H1 (cell line): ENCODE measurements around the gene CACNA2D3. TPM values are rescaled to one million over a fixed set of nuclear protein-coding genes. Genes with fewer than 3 reads are reported as not detected.

ENCODE experiments used
- CTCF ChIA-PET: fragments of 300-600 bp; sonication (Branson Sonifier 250); formaldehyde crosslinking; loops from one replicate; lab custom pipeline; 2021; ENCODE audit not compliant: partially characterized antibody; lab: Charles Lee
- POLR2A ChIA-PET: fragments of 300-600 bp; sonication (Branson Sonifier 250); formaldehyde crosslinking; loops from one replicate; lab custom pipeline; 2021; ENCODE audit warnings: inconsistent platforms; ENCODE audit not compliant: partially characterized antibody; lab: Charles Lee
- DNase-seq, 2 experiments: peaks; one replicate each; pipeline versions ENCODE4 v3.0.0 to v3.0.0-alpha.2; 2010 to 2022; ENCODE audit warnings: low spot score in 2 of 2, low read depth in 1 of 2, mixed read lengths in 1 of 2
- FAIRE-seq: peaks from 2 replicates; lab custom pipeline; 2011; peaks lifted over from hg19 to GRCh38; lab: Jason Lieb, UNC
- H2AFZ ChIP-seq: 2 replicates; pipeline ENCODE4 v1.8.1; 2012; ENCODE audit warnings: low read length, inconsistent platforms
- H2AK5ac ChIP-seq: 2 replicates; pipeline ENCODE4 v1.6.1; 2013; ENCODE audit warnings: low read depth, low read length
- H2BK120ac ChIP-seq: replicated peaks from 2 replicates; pipeline ENCODE3; 2013; ENCODE audit warnings: low read depth, low read length, inconsistent platforms
- H2BK12ac ChIP-seq: 2 replicates; pipeline ENCODE4 v1.6.1; 2013; ENCODE audit warnings: low read depth, low read length
- H2BK15ac ChIP-seq: 2 replicates; pipeline ENCODE4 v1.6.1; 2013; ENCODE audit warnings: low read length
- H2BK20ac ChIP-seq: 2 replicates; pipeline ENCODE4 v1.6.1; 2013; ENCODE audit warnings: low read length
- H2BK5ac ChIP-seq: 2 replicates; pipeline ENCODE4 v1.6.1; 2013; ENCODE audit warnings: low read depth, low read length
- H3K14ac ChIP-seq: 2 replicates; pipeline ENCODE4 v1.6.1; 2013; ENCODE audit warnings: inconsistent platforms; ENCODE audit not compliant: insufficient read length
- H3K18ac ChIP-seq: 2 replicates; pipeline ENCODE4 v1.6.1; 2013; ENCODE audit warnings: low read length; ENCODE audit errors: extremely low read depth
- H3K23ac ChIP-seq: 2 replicates; pipeline ENCODE4 v1.6.1; 2013; ENCODE audit warnings: inconsistent platforms; ENCODE audit not compliant: insufficient read length
- H3K23me2 ChIP-seq: 2 replicates; pipeline ENCODE4 v1.6.1; 2013; ENCODE audit warnings: low read depth, low read length
- H3K27ac ChIP-seq: 2 replicates; pipeline ENCODE4 v1.6.1; 2011; ENCODE audit warnings: low read depth, low read length, inconsistent platforms
- H3K27me3 ChIP-seq, 4 experiments: replicated peaks in 1 of 4; 1 replicate in 1 of 4; 2 replicates in 3 of 4; pipeline versions ENCODE4 v1.6.1 to v1.8.1; 2011 to 2013; ENCODE audit warnings: low read length in 3 of 4, mild to moderate bottlenecking in 3 of 4, inconsistent platforms in 2 of 4, mixed read lengths in 2 of 4, moderate library complexity in 1 of 4; ENCODE audit not compliant: control insufficient read depth in 3 of 4, insufficient read depth in 3 of 4; ENCODE audit errors: extremely low read depth in 1 of 4
- H3K36me3 ChIP-seq, 4 experiments: 2 replicates each; pipeline versions ENCODE4 v1.6.1 to v1.8.1; 2011 to 2013; ENCODE audit warnings: mild to moderate bottlenecking in 4 of 4, low read length in 3 of 4, moderate library complexity in 2 of 4, control low read depth in 1 of 4, inconsistent platforms in 1 of 4; ENCODE audit not compliant: insufficient read depth in 4 of 4, control insufficient read depth in 2 of 4
- H3K4ac ChIP-seq: replicated peaks from 2 replicates; pipeline ENCODE3; 2013; ENCODE audit warnings: low read length, low read depth, mixed read lengths, inconsistent platforms; ENCODE audit not compliant: insufficient read length
- H3K4me1 ChIP-seq, 4 experiments: replicated peaks in 1 of 4; 1 replicate in 1 of 4; 2 replicates in 3 of 4; pipeline versions ENCODE4 v1.6.1 to v1.8.1; 2011 to 2013; ENCODE audit warnings: low read length in 3 of 4, inconsistent platforms in 2 of 4, mixed read lengths in 1 of 4; ENCODE audit not compliant: insufficient read depth in 4 of 4, control insufficient read depth in 3 of 4
- H3K4me2 ChIP-seq, 2 experiments: 2 replicates each; pipeline versions ENCODE4 v1.6.1 to v1.8.1; 2011 to 2013; ENCODE audit warnings: low read depth in 2 of 2, low read length in 2 of 2, control low read depth in 1 of 2, inconsistent platforms in 1 of 2, mild to moderate bottlenecking in 1 of 2; ENCODE audit not compliant: insufficient read depth in 1 of 2
- H3K4me3 ChIP-seq, 4 experiments: fragments of 200-600, 300-600 bp in 1 of 4; sonication (generic), shearing (Covaris generic), sonication (Bioruptor Twin) in 1 of 4; 2 replicates each; pipeline versions ENCODE4 v1.5.1 to v1.8.1; 2011 to 2016; ENCODE audit warnings: low read length in 4 of 4, low read depth in 3 of 4, control low read depth in 2 of 4, inconsistent platforms in 2 of 4, mild to moderate bottlenecking in 2 of 4, mixed read lengths in 1 of 4, moderate library complexity in 1 of 4; ENCODE audit not compliant: insufficient read depth in 2 of 4; ENCODE audit errors: extremely low read depth in 1 of 4
- H3K56ac ChIP-seq: replicated peaks from 2 replicates; pipeline ENCODE3; 2013; ENCODE audit warnings: low read depth, mild to moderate bottlenecking, mixed read lengths, low read length, inconsistent platforms; ENCODE audit not compliant: insufficient read length
- H3K79me1 ChIP-seq: 2 replicates; pipeline ENCODE4 v1.6.1; 2013; ENCODE audit warnings: low read depth, low read length, control low read depth
- H3K79me2 ChIP-seq, 2 experiments: 2 replicates each; pipeline versions ENCODE4 v1.6.1 to v1.8.1; 2012 to 2013; ENCODE audit warnings: low read length in 2 of 2, mild to moderate bottlenecking in 2 of 2, inconsistent platforms in 1 of 2; ENCODE audit not compliant: insufficient read depth in 2 of 2, control insufficient read depth in 1 of 2
- H3K9ac ChIP-seq, 4 experiments: replicated peaks in 1 of 4; 1 replicate in 1 of 4; 2 replicates in 3 of 4; pipeline versions ENCODE4 v1.6.1 to v1.8.1; 2011 to 2013; ENCODE audit warnings: low read depth in 3 of 4, low read length in 3 of 4, control low read depth in 2 of 4, mild to moderate bottlenecking in 2 of 4, moderate library complexity in 2 of 4, inconsistent platforms in 1 of 4; ENCODE audit errors: extremely low read depth in 1 of 4
- H3K9me3 ChIP-seq, 2 experiments: 2 replicates each; pipeline versions ENCODE4 v1.6.1 to v1.8.1; 2012 to 2013; ENCODE audit warnings: mild to moderate bottlenecking in 2 of 2, moderate library complexity in 2 of 2, control low read depth in 1 of 2, inconsistent platforms in 1 of 2, low read depth in 1 of 2, low read length in 1 of 2, mixed read lengths in 1 of 2; ENCODE audit not compliant: insufficient read depth in 2 of 2
- H4K20me1 ChIP-seq, 2 experiments: replicated peaks in 1 of 2; 2 replicates each; pipeline versions ENCODE3 to v1.8.1; 2011 to 2013; ENCODE audit warnings: inconsistent platforms in 2 of 2, low read length in 2 of 2, mild to moderate bottlenecking in 1 of 2; ENCODE audit not compliant: insufficient read depth in 2 of 2, control insufficient read depth in 1 of 2
- H4K5ac ChIP-seq: 2 replicates; pipeline ENCODE4 v1.6.1; 2013; ENCODE audit warnings: low read length, low read depth, mixed read lengths, inconsistent platforms; ENCODE audit not compliant: insufficient read length
- H4K8ac ChIP-seq: 2 replicates; pipeline ENCODE4 v1.8.0; 2013; ENCODE audit warnings: mild to moderate bottlenecking, moderate library complexity, low read length, inconsistent platforms; ENCODE audit not compliant: insufficient read depth; ENCODE audit errors: extremely low read depth
- H4K91ac ChIP-seq: replicated peaks from 2 replicates; pipeline ENCODE3; 2013; ENCODE audit warnings: low read length, mixed read lengths, inconsistent platforms; ENCODE audit not compliant: insufficient read length
- CBX8 ChIP-seq: fragments of 300-800, 300-1000 bp; sonication (generic); IDR thresholded peaks from 2 replicates; pipeline ENCODE4 v1.7.1; 2016; ENCODE audit warnings: low read depth, low read length, borderline replicate concordance
- EGR1 ChIP-seq: IDR thresholded peaks from 2 replicates; pipeline ENCODE4 v1.6.1; 2011; ENCODE audit warnings: low read depth, low read length, borderline replicate concordance
- EZH2 ChIP-seq: fragments of 200-600 bp; sonication (generic); IDR thresholded peaks from 2 replicates; pipeline ENCODE4 v1.7.1; 2012; ENCODE audit warnings: low read depth, mild to moderate bottlenecking, moderate library complexity, low read length, inconsistent platforms; ENCODE audit not compliant: severe bottlenecking
- HDAC6 ChIP-seq: IDR thresholded peaks from one replicate; pipeline ENCODE4 v1.7.1; 2012; ENCODE audit warnings: low read depth, mild to moderate bottlenecking, inconsistent platforms, low read length, moderate library complexity
- MAFK ChIP-seq: IDR thresholded peaks from 2 replicates; pipeline ENCODE4 v1.6.1; 2012; ENCODE audit warnings: low read depth, mild to moderate bottlenecking, improper control_type of control experiment, low read length
- PHF8 ChIP-seq: fragments of 200-600 bp; sonication (generic); conservative IDR thresholded peaks from 2 replicates; pipeline ENCODE4 v1.7.1; 2012; ENCODE audit warnings: low read depth, mild to moderate bottlenecking, inconsistent platforms, low read length, moderate library complexity
- POU5F1 ChIP-seq: IDR thresholded peaks from 2 replicates; pipeline ENCODE4 v1.6.1; 2011; ENCODE audit warnings: low read depth, mild to moderate bottlenecking, low read length, moderate library complexity
- SAP30 ChIP-seq: fragments of 300-600 bp; sonication (generic); IDR thresholded peaks from 2 replicates; pipeline ENCODE4 v1.7.1; 2012; ENCODE audit warnings: low read length, moderate library complexity, mild to moderate bottlenecking, inconsistent platforms; ENCODE audit not compliant: insufficient read depth, insufficient replicate concordance
- TAF7 ChIP-seq: optimal IDR thresholded peaks from 2 replicates; pipeline ENCODE3; 2011; ENCODE audit warnings: low read depth, mild to moderate bottlenecking, inconsistent platforms, low read length, moderate library complexity, borderline replicate concordance
- ZNF274 ChIP-seq: IDR thresholded peaks from 2 replicates; pipeline ENCODE4 v1.7.0; 2012; ENCODE audit warnings: low read length, borderline replicate concordance; ENCODE audit errors: extremely low read depth
- WGBS, 2 experiments: shearing (Covaris generic) in 1 of 2; methylation state at CpG; one replicate each; pipeline versions ENCODE4 v1.1.6 to v1.1.7; 2013 to 2015; ENCODE audit warnings: low lambda C conversion rate in 2 of 2, mixed read lengths in 2 of 2, inconsistent platforms in 1 of 2, low coverage in 1 of 2, missing lambda C conversion rate in 1 of 2; ENCODE audit not compliant: insufficient replicate concordance in 2 of 2, insufficient coverage in 1 of 2, insufficient read length in 1 of 2; ENCODE audit errors: extremely low coverage in 1 of 2, missing lambda C conversion rate in 1 of 2; 5-methylcytosine and 5-hydroxymethylcytosine counted together
- polyA plus RNA-seq, 7 experiments: library from polyadenylated mRNA; depleted of rRNA in 3 of 7; stranded (reverse) in 5 of 7; unstranded in 2 of 7; fragments of >200 nt in 5 of 7; fragments of 200-250 nt in 2 of 7; gene quantifications; 1 replicate in 5 of 7; 2 replicates in 1 of 7; 4 replicates in 1 of 7; pipeline versions ENCODE4 v1.2.1 to v1.2.3, GENCODE V29; 2011 to 2013; ENCODE audit warnings: missing spikeins in 2 of 7, mixed read lengths in 2 of 7
- total RNA-seq: library from RNA; stranded (reverse); fragmentation: NEBNext Ultra II Directional; extraction: Animal tissue kit (Norgen Biotek cat#: 25700); gene quantifications from 2 replicates; pipeline ENCODE4 v1.2.1, GENCODE V29; 2021

CACNA2D3 gene
- total and polyA plus RNA-seq, 2 of the 8 experiments (the other 6 are each of a cell fraction or from before 2014, with no cell fraction given), result 1.5 to 1.8 TPM

- DNase-seq (no peak), FAIRE-seq (no peak)
- no peak overlapping the region for H4K91ac ChIP-seq
- H2BK5ac ChIP-seq, result no peak overlapping the region; the same call in 1 of the 2 replicates
- 93% methylated on average over 5 of the region's 5 CpGs; no CpG with 5 or more reads in 1 of the 2 experiments for WGBS, 2 experiments
- no peak overlapping the region for H3K18ac ChIP-seq
- no peaks in the 10 kb centered on the region; a peak in 2 of 7 replicates for H3K4me1 ChIP-seq
- H3K9ac ChIP-seq, result no peak overlapping the region
- no peak overlapping the region for H2BK120ac ChIP-seq
- H2BK20ac ChIP-seq, result no peak overlapping the region
- no peak overlapping the region for H2BK12ac ChIP-seq
- H4K5ac ChIP-seq, result no peak overlapping the region
- H3K79me2 ChIP-seq, result no peaks in the 10 kb centered on the region
- no peak overlapping the region for H4K8ac ChIP-seq
- ChIA-PET CTCF (interaction anchor here (0.8 kb wide), 2 partner anchors 10 to 83 kb away, joined by 3 to 4 read pairs; no protein-coding TSS in a partner anchor), POLR2A (interaction anchor here (1.3 kb wide), 1 partner anchor 10 kb away, joined by 3 read pairs; no protein-coding TSS in a partner anchor)
- H3K23me2 ChIP-seq, result peaks cover 2% of the 10 kb centered on the region; the same call in 1 of the 2 replicates
- no peak overlapping the region for H2AK5ac ChIP-seq
- no peaks in the 10 kb centered on the region for H4K20me1 ChIP-seq
- H3K4ac ChIP-seq, result no peak overlapping the region
- H3K23ac ChIP-seq, result no peak overlapping the region
- no peak overlapping the region for H3K4me2 ChIP-seq
- no peak overlapping the region for H3K4me3 ChIP-seq
- no peaks in the 10 kb centered on the region for H3K27me3 ChIP-seq
- no peaks in the 10 kb centered on the region for H3K79me1 ChIP-seq
- no peak overlapping the region for H2BK15ac ChIP-seq
- no peak overlapping the region for H3K27ac ChIP-seq
- no peaks in the 10 kb centered on the region for H3K36me3 ChIP-seq
- no peak overlapping the region for H3K14ac ChIP-seq
- H3K56ac ChIP-seq, result no peak overlapping the region
- no peak overlapping the region for H2AFZ ChIP-seq
- no peaks in the 10 kb centered on the region for H3K9me3 ChIP-seq
- TF ChIP-seq EGR1, result no peak
- no peak for TF ChIP-seq HDAC6
- TF ChIP-seq ZNF274, result no peak
- no peak for TF ChIP-seq CBX8
- TF ChIP-seq TAF7, result no peak
- no peak for TF ChIP-seq SAP30
- no peak for TF ChIP-seq POU5F1
- TF ChIP-seq EZH2, result no peak
- no peak for TF ChIP-seq PHF8
- TF ChIP-seq MAFK, result no peak
Observed at GRCh38 chr3:54988838-54989630, 866.7 kb downstream of the CACNA2D3 start.
